ENCODE results near the gene FADS6.

Gene FADS6

GRCh38 chr17:74883241-74883745 lies 10.1 kb downstream of the FADS6 start:
- H3K27me3 ChIP-seq: no peaks in the 10 kb centered on the region
- H4K20me1 ChIP-seq: no peaks in the 10 kb centered on the region
- TF ChIP-seq Cebpa-rat (IDR thresholded peaks at IDR 0.05): no peak
- H3K27ac ChIP-seq: peak overlapping the region in 2 of 11 experiments; percentile 34 to 44; a peak in 5 of 22 replicates
- H3K9me3 ChIP-seq (replicated peaks in 1 of 11): no peaks in the 10 kb centered on the region
- no peak overlapping the region; a peak in 1 of 22 replicates for H3K9ac ChIP-seq
- H3K36me3 ChIP-seq: no peaks in the 10 kb centered on the region
- H3K4me3 ChIP-seq: no peak overlapping the region
- H3K4me1 ChIP-seq: peaks cover 2 to 31% (median 18%) of the 10 kb centered on the region in 10 experiments; a peak in 19 of 20 replicates
- peak overlapping the region; percentile 19 to 72 (median 61); a peak in 20 of 22 replicates for H3K4me2 ChIP-seq

DNA sequence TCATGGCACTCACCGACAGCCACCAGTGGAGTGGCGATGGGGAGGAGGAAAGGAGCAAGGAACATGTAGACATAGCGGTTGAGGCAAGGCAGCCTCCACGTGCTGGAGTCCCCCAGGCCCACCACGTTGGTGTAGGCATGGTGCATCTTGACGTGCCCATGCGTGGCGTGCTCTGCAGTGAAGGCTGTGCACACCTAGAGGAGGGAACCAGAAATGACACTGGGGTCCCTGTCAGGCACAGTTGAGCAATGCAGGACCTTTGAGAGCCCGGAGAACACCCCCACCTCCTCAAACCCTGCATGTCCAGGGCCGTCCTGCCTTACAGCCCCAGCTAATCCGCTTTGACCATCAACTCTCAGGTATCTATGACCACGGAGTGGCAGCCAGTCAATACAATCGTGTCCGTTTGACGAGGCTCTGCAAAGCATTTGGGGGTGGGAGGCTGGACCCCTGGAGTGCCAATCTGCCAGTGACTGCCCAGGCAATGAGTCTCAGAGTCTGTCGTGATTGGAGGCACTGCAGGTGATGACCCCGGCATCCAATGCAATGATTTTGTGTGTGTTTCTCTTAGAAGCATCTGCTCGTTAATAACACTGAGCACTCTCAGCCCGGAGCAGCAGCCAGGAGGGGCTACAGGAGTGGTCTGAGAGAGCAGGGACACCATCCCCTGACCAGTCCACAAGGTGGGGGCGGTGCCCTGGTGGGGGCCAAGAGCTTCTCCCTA lies 10.8 kb downstream of the FADS6 start:
- Histone ChIP-seq H3K4me1 (peaks cover 8 to 37% (median 24%) of the 10 kb centered on the region in 10 experiments), H4K20me1 (no peaks in the 10 kb centered on the region), H3K4me2 (peak overlapping the region in 10 of 11 experiments; percentile 19 to 72 (median 62); a peak in 19 of 22 replicates), H3K4me3 (no peak overlapping the region), H3K9ac (no peak overlapping the region; a peak in 1 of 22 replicates), H3K9me3 (replicated peaks in 1 of 11) (no peaks in the 10 kb centered on the region), H3K27me3 (no peaks in the 10 kb centered on the region), H3K27ac (peak overlapping the region in 1 of 11 experiments; percentile 34; a peak in 1 of 22 replicates), H3K36me3 (no peaks in the 10 kb centered on the region)
- TF ChIP-seq Cebpa-rat (IDR thresholded peaks at IDR 0.05): no peak

DNA sequence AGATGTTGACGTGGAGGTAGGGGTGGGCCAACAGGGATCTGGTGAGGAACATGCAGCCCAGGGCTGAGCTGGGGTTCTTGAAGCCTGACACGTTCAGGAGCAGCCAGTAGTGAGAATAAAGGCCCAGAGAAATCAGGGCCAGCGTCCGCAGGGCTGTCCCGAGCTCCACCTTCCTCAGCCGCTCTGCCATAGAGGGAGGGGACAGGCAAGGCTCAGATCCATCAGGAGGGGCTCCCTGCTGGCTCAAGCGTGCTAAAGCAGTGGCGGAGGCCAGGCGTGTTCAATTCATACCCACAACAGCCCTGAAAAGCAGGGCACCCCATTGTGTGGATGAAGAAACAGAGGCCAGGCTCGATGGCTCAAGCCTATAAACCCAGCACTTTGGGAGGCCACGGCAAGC lies 12.4 kb downstream of the FADS6 start:
- no peak overlapping the region for H3K4me2 ChIP-seq
- H3K27me3 ChIP-seq: no peaks in the 10 kb centered on the region
- H3K36me3 ChIP-seq: no peaks in the 10 kb centered on the region
- no peak for TF ChIP-seq Cebpa-rat (IDR thresholded peaks at IDR 0.05)
- H4K20me1 ChIP-seq: no peaks in the 10 kb centered on the region
- no peaks in the 10 kb centered on the region for H3K9me3 ChIP-seq (replicated peaks in 1 of 11)
- H3K4me1 ChIP-seq: peaks cover 12 to 42% (median 30%) of the 10 kb centered on the region in 10 experiments
- no peak overlapping the region for H3K27ac ChIP-seq
- H3K4me3 ChIP-seq: no peak overlapping the region
- no peak overlapping the region for H3K9ac ChIP-seq

GRCh38 chr17:74879308-74879707 lies 14.1 kb downstream of the FADS6 start:
- H3K9me3 ChIP-seq (replicated peaks in 1 of 11): no peaks in the 10 kb centered on the region
- no peaks in the 10 kb centered on the region for H4K20me1 ChIP-seq
- H3K4me3 ChIP-seq: no peak overlapping the region
- peak overlapping the region in 1 of 11 experiments; percentile 20; a peak in 1 of 22 replicates for H3K4me2 ChIP-seq
- no peak overlapping the region for H3K9ac ChIP-seq
- H3K4me1 ChIP-seq: peaks cover 13 to 43% (median 32%) of the 10 kb centered on the region in 10 experiments
- no peak for TF ChIP-seq Cebpa-rat (IDR thresholded peaks at IDR 0.05)
- H3K27ac ChIP-seq: no peak overlapping the region
- H3K36me3 ChIP-seq: no peaks in the 10 kb centered on the region
- no peaks in the 10 kb centered on the region for H3K27me3 ChIP-seq

- Histone ChIP-seq H4K20me1 (no peaks in the 10 kb centered on the region), H3K27ac (no peak overlapping the region), H3K9me3 (replicated peaks in 1 of 11) (no peaks in the 10 kb centered on the region), H3K9ac (no peak overlapping the region), H3K27me3 (no peaks in the 10 kb centered on the region), H3K4me1 (peaks cover 20 to 44% (median 34%) of the 10 kb centered on the region in 10 experiments), H3K4me3 (no peak overlapping the region), H3K36me3 (no peaks in the 10 kb centered on the region), H3K4me2 (peak overlapping the region in 1 of 11 experiments; percentile 80; a peak in 3 of 22 replicates)
- no peak for TF ChIP-seq Cebpa-rat (IDR thresholded peaks at IDR 0.05)
Observed at GRCh38 chr17:74878658-74879057, 14.8 kb downstream of the FADS6 start.

DNA sequence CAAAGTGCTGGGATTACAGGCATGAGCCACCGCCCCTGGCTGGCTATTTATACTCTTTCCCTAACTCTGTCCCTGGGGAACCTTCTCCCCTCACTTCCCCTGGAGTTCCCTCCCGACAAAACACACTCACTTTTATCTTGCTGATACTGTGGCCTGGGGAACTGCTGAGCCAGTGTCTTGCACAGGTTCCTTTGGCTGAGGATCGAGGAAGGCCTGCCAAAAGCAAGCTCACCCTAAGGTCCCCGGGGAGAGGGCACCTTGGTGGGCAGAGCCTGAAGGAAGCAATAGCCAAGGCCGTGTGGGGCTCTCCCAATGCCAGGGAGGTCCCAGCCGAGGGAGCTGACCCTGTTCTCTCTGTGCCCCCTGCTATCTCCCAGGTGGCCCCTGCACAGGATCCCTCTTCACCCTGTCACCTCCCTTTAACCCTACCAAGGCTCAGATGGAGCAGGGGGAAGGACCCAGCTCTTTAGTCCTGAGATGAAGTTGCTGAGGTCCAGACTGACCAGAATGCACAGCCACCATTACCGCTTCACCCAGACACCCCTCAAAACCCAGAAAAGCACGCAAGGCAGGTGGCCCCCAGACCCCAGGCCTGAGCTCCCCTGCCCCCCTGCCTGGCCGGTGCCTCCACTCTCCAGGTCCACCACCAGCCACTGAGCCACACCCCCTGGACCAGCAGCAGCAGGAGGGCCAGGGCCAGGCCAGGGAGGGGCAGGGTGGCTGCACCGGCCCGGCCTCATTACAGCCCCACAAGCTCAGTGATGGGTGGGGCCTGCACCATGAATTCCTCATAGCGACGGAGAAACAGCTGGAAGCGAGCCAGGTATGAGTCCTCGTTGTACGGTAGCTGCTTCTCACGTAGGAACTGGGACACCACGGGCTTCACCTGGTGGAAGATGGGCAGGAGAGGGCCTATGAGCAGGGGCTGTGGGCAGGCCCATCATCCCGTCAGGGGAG lies 15.6 kb downstream of the FADS6 start:
- Histone ChIP-seq H3K4me1 (peaks cover 20 to 37% (median 27%) of the 10 kb centered on the region in 10 experiments), H3K36me3 (no peaks in the 10 kb centered on the region), H3K4me3 (no peak overlapping the region), H3K9ac (peak overlapping the region in 9 of 11 experiments; percentile 16 to 54 (median 48); a peak in 9 of 22 replicates), H3K4me2 (peak overlapping the region; percentile 50 to 83 (median 70)), H3K9me3 (replicated peaks in 1 of 11) (no peaks in the 10 kb centered on the region), H3K27ac (no peak overlapping the region), H3K27me3 (no peaks in the 10 kb centered on the region), H4K20me1 (no peaks in the 10 kb centered on the region)
- no peak for TF ChIP-seq Cebpa-rat (IDR thresholded peaks at IDR 0.05)

- Histone ChIP-seq H3K36me3 (no peaks in the 10 kb centered on the region), H3K27me3 (no peaks in the 10 kb centered on the region), H3K9me3 (replicated peaks in 1 of 11) (no peaks in the 10 kb centered on the region), H3K4me3 (no peak overlapping the region), H3K4me2 (no peak overlapping the region), H3K9ac (no peak overlapping the region), H3K4me1 (peaks cover 33 to 44% (median 38%) of the 10 kb centered on the region in 10 experiments), H4K20me1 (peaks cover 0 to 4% (median 0%) of the 10 kb centered on the region in 11 experiments; a peak in 1 of 22 replicates), H3K27ac (no peak overlapping the region)
- TF ChIP-seq Cebpa-rat (IDR thresholded peaks at IDR 0.05): no peak
Observed at GRCh38 chr17:74875977-74876593, 17.3 kb downstream of the FADS6 start.

DNA sequence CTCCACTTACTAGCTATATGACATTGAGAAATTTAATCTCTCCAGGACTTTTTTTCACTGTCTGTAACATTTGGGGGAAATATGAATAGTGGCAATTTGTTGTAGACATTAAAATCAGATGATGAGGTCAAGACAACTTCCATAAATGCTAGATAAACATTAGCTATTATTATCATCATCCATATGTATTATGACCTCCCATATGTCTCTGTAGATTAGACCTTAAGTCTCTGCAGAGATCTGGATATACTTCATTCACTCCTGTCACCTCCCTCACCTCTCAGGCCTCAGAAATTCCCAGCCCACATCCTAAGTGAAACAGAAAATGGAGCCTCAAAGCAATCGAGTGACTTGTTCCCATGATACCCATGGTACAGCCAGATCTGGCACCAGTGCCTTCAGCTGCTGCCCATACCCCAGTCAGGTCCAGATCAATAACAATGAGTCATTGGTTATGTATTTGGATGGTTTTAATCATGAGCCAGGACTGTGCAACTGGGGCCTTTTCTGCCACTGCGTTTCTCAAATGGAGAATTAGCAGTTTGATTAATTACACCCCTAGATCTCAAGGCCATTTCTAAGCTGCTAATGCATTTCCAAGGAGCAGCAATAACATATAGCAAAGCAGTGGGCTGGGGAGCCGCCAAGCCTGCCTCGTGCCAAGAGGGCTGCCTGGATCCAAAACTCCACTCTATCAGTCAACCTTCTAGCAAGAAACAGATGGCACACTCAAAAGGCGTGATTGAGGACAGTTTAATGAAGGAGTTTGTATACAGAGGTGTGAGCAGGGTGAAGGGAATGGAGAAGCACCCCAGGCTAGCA lies 18.1 kb downstream of the FADS6 start:
- H3K27ac ChIP-seq: no peak overlapping the region
- H3K9ac ChIP-seq: no peak overlapping the region
- TF ChIP-seq Cebpa-rat (IDR thresholded peaks at IDR 0.05): no peak

More for the DNA sequence above, 18.1 kb downstream of the FADS6 start:
- no peaks in the 10 kb centered on the region for H3K9me3 ChIP-seq (replicated peaks in 1 of 11)
- H3K4me3 ChIP-seq: no peak overlapping the region
- no peak overlapping the region for H3K4me2 ChIP-seq
- H3K4me1 ChIP-seq: peaks cover 33 to 44% (median 39%) of the 10 kb centered on the region in 10 experiments
- H4K20me1 ChIP-seq: peaks cover 0 to 4% (median 0%) of the 10 kb centered on the region in 11 experiments; a peak in 1 of 22 replicates
- no peaks in the 10 kb centered on the region for H3K27me3 ChIP-seq
- no peaks in the 10 kb centered on the region for H3K36me3 ChIP-seq
